ENCODE measurements around the gene ADAMTS16.
A peak's percentile ranks its signal among the peaks of the same experiment; 100 is the strongest.

The ADAMTS16 gene

DNA sequence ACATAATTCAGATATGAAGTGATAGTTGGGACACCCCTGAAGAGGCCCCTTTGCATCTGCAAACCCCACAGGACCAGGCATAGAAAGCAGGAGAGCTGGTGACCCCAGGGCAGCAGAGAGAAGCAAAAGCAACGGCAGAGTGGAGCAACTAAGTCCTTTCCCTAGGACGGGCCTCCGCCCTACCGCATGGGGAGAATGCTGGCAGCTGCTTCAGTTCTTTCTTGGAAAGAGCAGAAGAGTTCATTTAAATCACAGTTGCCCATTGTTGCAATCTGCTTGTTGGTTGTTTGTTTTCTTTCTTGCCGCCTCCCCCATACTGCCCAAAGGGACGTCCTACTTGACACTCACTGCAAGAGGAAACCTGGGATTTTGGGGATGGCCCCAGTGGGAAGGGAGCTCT, 126.2 kb downstream of the ADAMTS16 start:
- DNase-seq (ENCODE audit: low read depth in 2 of 2), result no peak
- H3K4me3 ChIP-seq (replicated peaks in 1 of 2; ENCODE audit: low read depth in 2 of 2, low read length in 2 of 2), result no peak overlapping the region
- TF ChIP-seq, protein P1, sequence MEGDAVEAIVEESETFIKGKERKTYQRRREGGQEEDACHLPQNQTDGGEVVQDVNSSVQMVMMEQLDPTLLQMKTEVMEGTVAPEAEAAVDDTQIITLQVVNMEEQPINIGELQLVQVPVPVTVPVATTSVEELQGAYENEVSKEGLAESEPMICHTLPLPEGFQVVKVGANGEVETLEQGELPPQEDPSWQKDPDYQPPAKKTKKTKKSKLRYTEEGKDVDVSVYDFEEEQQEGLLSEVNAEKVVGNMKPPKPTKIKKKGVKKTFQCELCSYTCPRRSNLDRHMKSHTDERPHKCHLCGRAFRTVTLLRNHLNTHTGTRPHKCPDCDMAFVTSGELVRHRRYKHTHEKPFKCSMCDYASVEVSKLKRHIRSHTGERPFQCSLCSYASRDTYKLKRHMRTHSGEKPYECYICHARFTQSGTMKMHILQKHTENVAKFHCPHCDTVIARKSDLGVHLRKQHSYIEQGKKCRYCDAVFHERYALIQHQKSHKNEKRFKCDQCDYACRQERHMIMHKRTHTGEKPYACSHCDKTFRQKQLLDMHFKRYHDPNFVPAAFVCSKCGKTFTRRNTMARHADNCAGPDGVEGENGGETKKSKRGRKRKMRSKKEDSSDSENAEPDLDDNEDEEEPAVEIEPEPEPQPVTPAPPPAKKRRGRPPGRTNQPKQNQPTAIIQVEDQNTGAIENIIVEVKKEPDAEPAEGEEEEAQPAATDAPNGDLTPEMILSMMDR (IDR thresholded peaks at IDR 0.05; ENCODE audit: low read depth, low read length), result no peak

DNA sequence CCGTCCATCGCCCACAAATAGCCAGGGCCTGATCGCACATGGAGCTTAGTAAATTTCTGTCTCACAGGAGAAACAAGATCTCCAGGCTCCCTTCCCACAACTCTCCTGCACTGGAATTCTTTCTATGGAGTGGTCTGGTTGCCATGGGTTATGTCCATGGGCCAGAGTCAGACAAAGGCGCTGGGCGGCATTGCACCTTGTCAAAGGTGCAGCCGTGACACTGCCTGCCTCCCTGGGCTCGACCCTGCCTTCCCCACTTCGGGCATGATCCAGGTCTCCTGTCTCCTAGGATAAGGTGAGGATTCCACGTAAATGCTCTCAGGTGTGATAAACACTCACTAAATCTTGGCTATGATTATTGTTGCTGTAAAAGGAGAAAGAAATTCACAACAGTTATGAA, 130.0 kb downstream of the ADAMTS16 start:
- TF ChIP-seq, protein P1 (IDR thresholded peaks at IDR 0.05; ENCODE audit: low read depth, low read length), result no peak
- no peak overlapping the region for H3K4me3 ChIP-seq (replicated peaks in 1 of 2; ENCODE audit: low read depth in 2 of 2, low read length in 2 of 2)
- no peak for DNase-seq (ENCODE audit: low read depth in 2 of 2)

DNA sequence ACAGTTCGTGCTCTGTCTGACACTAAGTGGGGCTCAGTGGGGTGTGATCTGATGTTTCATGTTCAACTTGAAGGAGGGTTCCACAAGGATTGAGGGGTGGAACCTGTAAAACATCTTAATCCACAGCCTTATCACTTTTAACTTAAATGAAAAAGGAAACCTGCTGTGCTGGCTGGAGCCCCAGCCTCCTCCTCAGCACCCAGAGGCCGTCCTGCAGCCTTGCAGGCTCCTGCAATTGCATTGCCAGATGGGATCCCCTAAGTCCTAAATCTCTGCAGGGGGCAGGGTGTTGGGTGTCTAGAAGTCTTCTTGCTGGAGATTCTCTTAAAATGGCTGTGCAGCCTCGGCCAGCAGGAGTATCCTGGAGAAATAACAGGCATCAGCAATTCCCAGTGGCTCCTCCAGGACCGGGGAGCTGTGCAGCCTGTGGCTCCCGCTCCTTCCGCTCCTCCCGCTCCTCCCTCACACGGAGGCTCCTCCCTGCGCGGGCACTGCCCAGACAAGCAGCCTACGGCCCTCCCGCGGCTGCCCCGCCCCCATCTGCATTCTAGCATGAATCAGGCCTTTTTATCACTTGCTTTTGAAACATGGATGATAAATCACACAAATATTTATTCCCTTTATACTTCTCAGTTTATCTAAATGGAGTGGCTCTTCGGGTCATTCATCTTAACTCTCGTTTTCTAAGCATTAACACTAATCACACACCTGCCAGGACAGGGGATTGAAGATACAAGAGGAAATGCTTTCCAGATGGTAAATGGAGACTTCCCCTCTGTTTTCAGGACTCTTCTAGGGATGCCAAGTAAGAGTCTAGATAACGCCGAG, 131.0 kb downstream of the ADAMTS16 start:
- DNase-seq (ENCODE audit: low read depth in 2 of 2), result peak; percentile 68 to 84
- TF ChIP-seq, protein P1 (IDR thresholded peaks at IDR 0.05; ENCODE audit: low read depth, low read length), result no peak
- H3K4me3 ChIP-seq (replicated peaks in 1 of 2; ENCODE audit: low read depth in 2 of 2, low read length in 2 of 2), result peak overlapping the region in 1 of 2 donors; percentile 6

DNA sequence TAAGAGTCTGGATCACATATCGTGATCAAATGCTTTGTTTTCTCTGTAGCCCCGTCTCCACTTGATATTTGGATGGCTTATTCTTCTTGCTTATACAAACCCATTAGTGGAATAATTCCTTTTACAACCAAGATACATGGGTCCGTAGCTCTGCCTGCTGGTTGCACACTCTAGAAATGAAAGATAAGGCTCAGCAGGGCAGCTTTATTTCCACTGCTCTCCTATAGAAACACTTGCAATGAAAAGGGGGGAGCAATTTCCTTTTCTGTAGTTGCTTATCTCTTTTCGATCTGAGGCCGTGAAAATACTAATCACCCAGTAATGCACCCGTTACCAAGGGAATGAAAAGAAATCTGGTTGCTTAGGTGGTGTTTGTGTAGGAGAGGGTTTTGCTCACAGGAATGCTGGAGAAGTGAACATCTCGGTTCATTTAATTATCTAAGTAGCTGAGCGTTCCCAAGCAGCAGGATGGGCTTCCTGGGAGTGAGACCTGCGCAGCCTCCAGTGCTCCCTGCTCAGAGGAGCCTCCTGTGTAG, 131.7 kb downstream of the ADAMTS16 start:
- TF ChIP-seq, protein P1 (IDR thresholded peaks at IDR 0.05; ENCODE audit: low read depth, low read length), result no peak
- DNase-seq (ENCODE audit: low read depth in 2 of 2), result peak in 1 of 2 donors; percentile 10
- no peak overlapping the region for H3K4me3 ChIP-seq (replicated peaks in 1 of 2; ENCODE audit: low read depth in 2 of 2, low read length in 2 of 2)

DNA sequence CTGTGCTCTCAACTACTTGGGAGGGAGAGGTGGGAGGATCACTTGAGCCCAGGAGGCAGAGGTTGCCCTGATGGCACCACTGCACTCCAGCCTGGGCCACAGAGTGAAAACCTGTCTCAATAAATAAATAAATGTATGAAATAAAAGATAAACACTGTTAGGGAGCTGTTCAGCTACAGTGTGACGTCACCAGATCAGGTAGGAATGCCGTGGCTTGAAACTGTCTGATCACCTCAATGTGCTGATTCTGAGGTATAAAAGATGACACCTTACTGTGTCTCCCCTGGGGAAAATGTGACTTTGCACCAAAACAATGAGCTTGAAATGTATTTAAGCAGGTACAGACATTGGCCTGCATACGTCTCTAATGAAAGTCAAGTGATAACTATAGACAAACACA, 133.3 kb downstream of the ADAMTS16 start:
- DNase-seq (ENCODE audit: low read depth in 2 of 2), result no peak
- no peak overlapping the region for H3K4me3 ChIP-seq (replicated peaks in 1 of 2; ENCODE audit: low read depth in 2 of 2, low read length in 2 of 2)
- TF ChIP-seq, protein P1 (IDR thresholded peaks at IDR 0.05; ENCODE audit: low read depth, low read length), result no peak

DNA sequence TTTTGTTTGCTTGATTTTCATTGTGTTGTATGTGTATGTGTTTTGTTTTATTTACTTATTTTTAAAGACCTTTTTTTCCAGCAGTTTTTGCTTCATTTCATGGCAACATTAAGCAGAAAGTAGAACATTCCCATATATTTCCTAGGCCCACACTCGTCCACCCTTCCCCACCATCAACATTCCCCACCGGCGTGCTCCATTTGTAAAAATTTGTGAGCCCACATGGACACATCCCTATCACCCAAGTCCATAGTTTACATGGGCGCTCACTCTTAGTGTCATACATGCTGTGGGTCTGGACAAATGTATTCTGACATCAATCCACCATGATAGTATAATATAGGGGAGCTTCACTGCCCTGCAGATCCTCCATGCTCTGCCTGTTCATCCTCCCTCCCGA, 133.8 kb downstream of the ADAMTS16 start:
- H3K4me3 ChIP-seq (replicated peaks in 1 of 2; ENCODE audit: low read depth in 2 of 2, low read length in 2 of 2), result no peak overlapping the region
- TF ChIP-seq, protein P1 (IDR thresholded peaks at IDR 0.05; ENCODE audit: low read depth, low read length), result no peak
- DNase-seq (ENCODE audit: low read depth in 2 of 2), result no peak
